Mammary epithelial cell (primary cell): Measurements from ENCODE around the gene BCAS3.

Experiments
- CTCF ChIP-seq, 2 donors: IDR thresholded peaks in 1 of 2; conservative IDR thresholded peaks in 1 of 2; 2 replicates each; pipeline ENCODE4 v1.5.1; 2011 to 2012; ENCODE audit warnings: inconsistent platforms in 2 of 2, low read length in 2 of 2, mild to moderate bottlenecking in 2 of 2, control low read depth in 1 of 2, low read depth in 1 of 2; ENCODE audit not compliant: insufficient read depth in 1 of 2; ENCODE audit errors: extremely low read depth in 1 of 2
- EZH2 ChIP-seq: IDR thresholded peaks from 2 replicates; pipeline ENCODE4 v1.6.1; 2012; ENCODE audit warnings: low read length, inconsistent platforms, borderline replicate concordance

DNA sequence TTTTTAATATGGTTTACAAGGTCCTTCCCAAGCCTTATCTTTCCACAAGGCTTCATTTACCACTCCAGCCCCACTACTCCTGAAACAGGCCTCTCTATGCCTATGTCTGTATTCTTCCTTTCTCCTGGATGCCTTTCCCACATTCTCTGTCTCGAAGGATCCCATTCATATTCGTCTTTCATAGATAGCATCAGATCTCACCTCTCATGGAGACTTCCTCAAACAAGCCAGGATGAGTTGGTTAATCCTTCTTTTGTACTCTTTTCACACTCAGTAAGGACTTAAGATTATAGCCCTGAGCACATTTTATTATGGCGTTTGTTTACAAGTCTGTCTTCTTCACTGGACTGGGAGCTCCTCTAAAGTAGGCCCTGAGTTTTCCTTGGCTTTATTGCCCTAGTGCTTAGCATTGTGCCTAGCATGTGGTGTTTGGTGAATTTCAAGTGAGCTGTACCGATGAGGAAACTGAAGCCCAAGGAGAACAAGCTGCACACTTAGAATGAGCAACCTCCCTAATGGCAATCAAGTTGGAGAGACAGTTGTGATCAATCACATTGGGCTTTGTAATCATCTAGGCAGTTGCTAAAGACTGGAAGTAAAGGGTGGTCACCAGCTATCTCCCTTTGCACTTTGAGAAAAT is 764.6 kb downstream of the BCAS3 start:
- TF ChIP-seq CTCF (conservative IDR thresholded peaks at IDR 0.05 in 1 of 2, IDR thresholded peaks at IDR 0.05 in 1 of 2; ENCODE audit: extremely low read depth in 1 of 2, insufficient read depth in 1 of 2, low read depth in 1 of 2, low read length in 2 of 2) (no peak), EZH2 (no peak)
